Measurements from ENCODE around the gene CD59. TPM values are rescaled to one million over a fixed set of nuclear protein-coding genes. Genes with fewer than 3 reads are reported as not detected.

The CD59 gene
- total and polyA plus RNA-seq, 2 of the 13 experiments (the other 11 are each of a cell fraction or from before 2014, with no cell fraction given) = 127 to 289 TPM

- Histone ChIP-seq H3K4me2 (ENCODE audit: low read depth, low read length) (no peak overlapping the region), H3K4me3 (replicated peaks in 1 of 3; ENCODE audit: insufficient read depth in 1 of 3, low read depth in 2 of 3, low read length in 3 of 3) (no peak overlapping the region), H3K36me3 (replicated peaks in 1 of 2; ENCODE audit: control insufficient read depth in 1 of 2, insufficient read depth in 2 of 2, low read length in 2 of 2) (no peaks in the 10 kb centered on the region; a peak in 2 of 5 replicates), H3K4me1 (ENCODE audit: insufficient read depth, low read length) (peaks cover 38% of the 10 kb centered on the region), H3K27me3 (ENCODE audit: control insufficient read depth in 1 of 2, insufficient read depth in 2 of 2, low read length in 2 of 2) (no peaks in the 10 kb centered on the region; a peak in 1 of 5 replicates), H3K79me2 (ENCODE audit: insufficient read depth, low read length) (peaks cover 58% of the 10 kb centered on the region), H3K9ac (ENCODE audit: insufficient read depth, low read depth, low read length) (no peak overlapping the region), H3K9me3 (ENCODE audit: low read length) (no peaks in the 10 kb centered on the region), H4K20me1 (ENCODE audit: insufficient read depth, low read length) (0 out of 2 replicates have a peak, but pooled peaks cover 8% of the 10 kb centered on the region), H3K27ac (ENCODE audit: extremely low read length, insufficient read depth, low read length) (no peak overlapping the region), H2AFZ (ENCODE audit: low read length) (no peak overlapping the region)
- ATAC-seq (no peak), DNase-seq (ENCODE audit: low spot score) (no peak), FAIRE-seq (no peak)
- intact Hi-C loops (cut with micrococcal nuclease; ENCODE audit: unreplicated experiment) = no loop called here
- BruUV-seq (replicated peaks) = no TSS peak
- POLR2A ChIA-PET = no interaction called here
- in situ Hi-C loops (cut with HindIII; ENCODE audit: extremely low pct_ligation_motif_present, low pct_unique_long_range_greater_than_20kb) = no loop called here
- CTCF ChIA-PET (ENCODE audit: low intra/inter-chr PET ratio, low total read pairs) = no interaction called here
- WGBS (ENCODE audit: low lambda C conversion rate) = 96% methylated on average over 7 of the region's 7 CpGs
- TF ChIP-seq CHCHD3 (CRISPR knock-in tag; IDR thresholded peaks at IDR 0.05) = no peak
- TF ChIP-seq DBP (CRISPR knock-in tag; IDR thresholded peaks at IDR 0.05; ENCODE audit: not compliant biosample characterization) = no peak
- TF ChIP-seq NFE2L2 (IDR thresholded peaks at IDR 0.05; ENCODE audit: low read length) = no peak
- TF ChIP-seq KLF12 (CRISPR knock-in tag; IDR thresholded peaks at IDR 0.05; ENCODE audit: borderline replicate concordance) = no peak
- TF ChIP-seq ZBTB8A (CRISPR knock-in tag; IDR thresholded peaks at IDR 0.05; ENCODE audit: borderline replicate concordance, low read depth) = no peak
- TF ChIP-seq LRRFIP1 (CRISPR knock-in tag; conservative IDR thresholded peaks at IDR 0.05) = no peak
- TF ChIP-seq ZNF343 (CRISPR knock-in tag; IDR thresholded peaks at IDR 0.05) = no peak
- TF ChIP-seq ZNF784 (CRISPR knock-in tag; IDR thresholded peaks at IDR 0.05; ENCODE audit: borderline replicate concordance) = no peak
- TF ChIP-seq ETV6 (CRISPR knock-in tag; conservative IDR thresholded peaks at IDR 0.05) = no peak
- TF ChIP-seq ZNF674 (CRISPR knock-in tag; IDR thresholded peaks at IDR 0.05; ENCODE audit: low read depth) = no peak
- TF ChIP-seq IRX3 (CRISPR knock-in tag; IDR thresholded peaks at IDR 0.05; ENCODE audit: borderline replicate concordance, low read depth) = no peak
- TF ChIP-seq ARID4A (CRISPR knock-in tag; IDR thresholded peaks at IDR 0.05; ENCODE audit: borderline replicate concordance) = no peak
- TF ChIP-seq ZNF317 (CRISPR knock-in tag; IDR thresholded peaks at IDR 0.05) = no peak
- no peak for TF ChIP-seq ZSCAN12 (CRISPR knock-in tag; IDR thresholded peaks at IDR 0.05)
- TF ChIP-seq ZNF124 (CRISPR knock-in tag; IDR thresholded peaks at IDR 0.05) = no peak
- TF ChIP-seq ZFP1 (CRISPR knock-in tag; IDR thresholded peaks at IDR 0.05) = no peak
- no peak for TF ChIP-seq ZNF121 (CRISPR knock-in tag; IDR thresholded peaks at IDR 0.05)
- no peak for TF ChIP-seq HNRNPK (IDR thresholded peaks at IDR 0.05; ENCODE audit: low read depth, low read length, poor library complexity, severe bottlenecking)
Observed at GRCh38 chr11:33730716-33731115, 5.5 kb downstream of the CD59 start.

Data from HepG2 (cell line).